HEK293T (cell line): Measurements from ENCODE around the gene ADAMTS17.

Source experiments
- CTCF ChIA-PET: fragments of 350-600 bp; formaldehyde crosslinking; extraction: SDS; loops from one replicate; lab custom pipeline; 2021; ENCODE audit warnings: antibody characterized with exemption, inconsistent platforms; lab: Yijun Ruan, JAX
- POLR2A ChIA-PET: fragments of 350-600 bp; formaldehyde crosslinking; extraction: SDS; loops from one replicate; lab custom pipeline; 2020; ENCODE audit warnings: antibody characterized with exemption, inconsistent platforms; lab: Yijun Ruan, JAX
- DNase-seq: peaks from one replicate; pipeline ENCODE4 v3.0.0; 2012; ENCODE audit warnings: mixed read lengths; ENCODE audit errors: extremely low spot score
- ARNT ChIP-seq: fragments of 450-650 bp; IDR thresholded peaks from 2 replicates; pipeline ENCODE4 v1.6.1; 2017; ENCODE audit warnings: mild to moderate bottlenecking
- BHLHE40 ChIP-seq: fragments of 450-650 bp; IDR thresholded peaks from 2 replicates; pipeline ENCODE4 v1.6.1; 2016; ENCODE audit warnings: mild to moderate bottlenecking, moderate library complexity, borderline replicate concordance
- CTBP1 ChIP-seq: fragments of 450-650 bp; IDR thresholded peaks from 2 replicates; pipeline ENCODE4 v1.6.1; 2016; ENCODE audit warnings: borderline replicate concordance
- ELF4 ChIP-seq: fragments of 450-650 bp; IDR thresholded peaks from 2 replicates; pipeline ENCODE4 v1.6.1; 2017; ENCODE audit warnings: antibody characterized with exemption
- FOXA1 ChIP-seq: fragments of 450-650 bp; IDR thresholded peaks from 2 replicates; pipeline ENCODE4 v1.6.1; 2016; ENCODE audit warnings: mild to moderate bottlenecking
- FOXK2 ChIP-seq: fragments of 450-650 bp; IDR thresholded peaks from 2 replicates; pipeline ENCODE4 v1.6.1; 2016; ENCODE audit warnings: mild to moderate bottlenecking
- FOXM1 ChIP-seq: fragments of 450-650 bp; IDR thresholded peaks from 2 replicates; pipeline ENCODE4 v1.6.1; 2017; ENCODE audit warnings: mild to moderate bottlenecking, borderline replicate concordance
- HDGF ChIP-seq: fragments of 450-650 bp; IDR thresholded peaks from 2 replicates; pipeline ENCODE4 v1.6.1; 2017; ENCODE audit warnings: antibody characterized with exemption, borderline replicate concordance
- L3MBTL2 ChIP-seq: fragments of 450-650 bp; conservative IDR thresholded peaks from 2 replicates; pipeline ENCODE4 v1.6.1; 2016; ENCODE audit warnings: mild to moderate bottlenecking
- LEF1 ChIP-seq: fragments of 450-650 bp; IDR thresholded peaks from 2 replicates; pipeline ENCODE4 v1.6.1; 2017; ENCODE audit warnings: mild to moderate bottlenecking, borderline replicate concordance
- NFRKB ChIP-seq: fragments of 450-650 bp; IDR thresholded peaks from 2 replicates; pipeline ENCODE4 v1.6.1; 2016; ENCODE audit warnings: mild to moderate bottlenecking, moderate library complexity
- PKNOX1 ChIP-seq: fragments of 450-650 bp; IDR thresholded peaks from 2 replicates; pipeline ENCODE4 v1.6.1; 2016
- SP1 ChIP-seq: fragments of 450-650 bp; IDR thresholded peaks from 2 replicates; pipeline ENCODE4 v1.6.1; 2017
- SUZ12 ChIP-seq: fragments of 450-650 bp; IDR thresholded peaks from 2 replicates; pipeline ENCODE4 v1.6.1; 2016; ENCODE audit warnings: mild to moderate bottlenecking
- TARDBP ChIP-seq: fragments of 450-650 bp; IDR thresholded peaks from 2 replicates; pipeline ENCODE4 v1.6.1; 2016
- ZNF384 ChIP-seq: fragments of 450-650 bp; IDR thresholded peaks from 2 replicates; pipeline ENCODE4 v1.6.1; 2016

ADAMTS17 gene

GRCh38 chr15:99987119-99987506, 354.7 kb downstream of the ADAMTS17 start:
- TF ChIP-seq PKNOX1 = no peak
- no peak for TF ChIP-seq ELF4
- no peak for TF ChIP-seq FOXM1
- no peak for TF ChIP-seq CTBP1
- no peak for TF ChIP-seq SP1
- no peak for TF ChIP-seq NFRKB
- ChIA-PET POLR2A (interaction anchor here (0.6 kb wide), 1 partner anchor 16 kb away, joined by 3 read pairs; no protein-coding TSS in a partner anchor), CTCF (no interaction called here)
- DNase-seq = no peak

- CTCF ChIA-PET = no interaction called here
- POLR2A ChIA-PET = interaction anchor here (0.6 kb wide), 1 partner anchor 16 kb away, joined by 3 read pairs; no protein-coding TSS in a partner anchor
- TF ChIP-seq PKNOX1 (no peak), FOXM1 (no peak), FOXK2 (no peak), ELF4 (no peak), BHLHE40 (no peak), SUZ12 (no peak), ARNT (no peak), FOXA1 (no peak), TARDBP (no peak), SP1 (no peak), CTBP1 (no peak), L3MBTL2 (no peak), LEF1 (no peak), ZNF384 (no peak), NFRKB (no peak), HDGF (no peak)
- no peak for DNase-seq
Observed at GRCh38 chr15:99986297-99987118, 355.3 kb downstream of the ADAMTS17 start.

GRCh38 chr15:99985878-99986277, 355.9 kb downstream of the ADAMTS17 start:
- no peak for TF ChIP-seq FOXK2
- no peak for TF ChIP-seq NFRKB
- TF ChIP-seq SP1 = no peak
- no peak for TF ChIP-seq ZNF384
- TF ChIP-seq ARNT = no peak
- TF ChIP-seq FOXA1 = no peak
- TF ChIP-seq TARDBP = no peak
- DNase-seq = no peak
- CTCF ChIA-PET = no interaction called here
- POLR2A ChIA-PET = no interaction called here

- ChIA-PET POLR2A (no interaction called here), CTCF (no interaction called here)
- TF ChIP-seq SP1 (no peak), PKNOX1 (no peak), SUZ12 (no peak), TARDBP (no peak), ZNF384 (no peak), BHLHE40 (no peak), NFRKB (no peak), CTBP1 (no peak), ELF4 (no peak), FOXM1 (no peak), L3MBTL2 (no peak), ARNT (no peak), LEF1 (no peak)
- no peak for DNase-seq
Observed at GRCh38 chr15:99984491-99985243, 357.1 kb downstream of the ADAMTS17 start.

GRCh38 chr15:99983886-99984286, 357.9 kb downstream of the ADAMTS17 start:
- DNase-seq = no peak
- TF ChIP-seq FOXA1 = no peak
- no peak for TF ChIP-seq ELF4
- no peak for TF ChIP-seq ARNT
- TF ChIP-seq ZNF384 = no peak
- no peak for TF ChIP-seq FOXM1
- no peak for TF ChIP-seq TARDBP
- no peak for TF ChIP-seq L3MBTL2
- no peak for TF ChIP-seq FOXK2
- TF ChIP-seq HDGF = no peak
- TF ChIP-seq LEF1 = no peak
- no peak for TF ChIP-seq NFRKB
- no peak for TF ChIP-seq PKNOX1
- TF ChIP-seq CTBP1 = no peak
- CTCF ChIA-PET = interaction anchor here (0.7 kb wide), 1 partner anchor 13 kb away, joined by 3 read pairs; no protein-coding TSS in a partner anchor
- POLR2A ChIA-PET = no interaction called here
